Measurements from ENCODE around the gene C1D. TPM values are rescaled to one million over a fixed set of nuclear protein-coding genes. Genes with fewer than 3 reads are reported as not detected.

The C1D gene
- total and polyA plus RNA-seq, 2 of the 4 experiments (the other 2 are of a cell fraction): 2.7 to 14.3 TPM

DNA sequence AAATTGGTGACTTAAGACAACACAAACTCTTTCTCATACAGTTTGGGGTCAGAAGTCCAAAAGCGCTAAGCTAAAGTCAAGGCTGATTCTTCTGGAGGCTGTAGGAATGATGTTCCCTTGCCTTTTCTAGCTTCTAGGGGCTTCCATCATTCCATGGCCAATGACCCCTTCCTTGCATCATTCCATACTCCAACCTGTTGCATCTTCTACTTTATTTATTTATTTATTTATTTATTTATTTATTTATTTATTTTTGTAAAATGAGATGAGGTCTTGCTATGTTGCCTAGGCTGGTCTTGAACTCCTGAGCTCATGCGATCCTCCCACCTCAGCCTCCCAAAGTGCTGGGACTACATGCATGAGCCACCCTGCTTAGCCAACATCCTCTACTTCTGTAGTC, 44.7 kb upstream of the C1D start:
- Histone ChIP-seq H2AK5ac (ENCODE audit: low read depth, low read length) (no peak overlapping the region), H2AK9ac (replicated peaks; ENCODE audit: low read depth, low read length, poor library complexity) (no peak overlapping the region), H3K27me3 (ENCODE audit: control insufficient read depth, insufficient read depth, low read length) (no peaks in the 10 kb centered on the region; the same call in 1 of the 2 replicates), H2BK120ac (ENCODE audit: low read depth, low read length) (no peak overlapping the region), H3K79me1 (ENCODE audit: low read depth in 1 of 2, low read length in 2 of 2) (no peaks in the 10 kb centered on the region), H3K4ac (ENCODE audit: low read depth, low read length) (no peak overlapping the region), H3K4me3 (ENCODE audit: insufficient read depth, low read depth, low read length) (no peak overlapping the region), H2BK15ac (ENCODE audit: low read depth, low read length) (no peak overlapping the region), H4K5ac (ENCODE audit: low read depth, low read length) (no peak overlapping the region), H2BK5ac (ENCODE audit: low read depth, low read length, poor library complexity, severe bottlenecking) (no peak overlapping the region), H3K9ac (ENCODE audit: low read depth, low read length) (no peak overlapping the region), H4K8ac (ENCODE audit: low read depth in 2 of 2, low read length in 2 of 2) (no peak overlapping the region), H2AFZ (replicated peaks; ENCODE audit: low read length, poor library complexity) (no peak overlapping the region), H3K9me1 (ENCODE audit: insufficient read depth, low read length) (no peaks in the 10 kb centered on the region), H3K9me3 (ENCODE audit: control insufficient read depth, insufficient read depth, low read length) (peaks cover 6% of the 10 kb centered on the region; the same call in 1 of the 2 replicates), H3K27ac (ENCODE audit: insufficient read depth, low read length) (no peak overlapping the region), H4K20me1 (ENCODE audit: insufficient read depth, low read length) (no peaks in the 10 kb centered on the region), H3K56ac (ENCODE audit: extremely low read depth, insufficient read depth, low read length) (no peak overlapping the region), H3K4me2 (ENCODE audit: low read depth, low read length) (no peak overlapping the region), H4K91ac (ENCODE audit: insufficient read depth, low read depth, low read length) (no peak overlapping the region), H3K23ac (ENCODE audit: low read depth, low read length) (no peak overlapping the region), H3K4me1 (ENCODE audit: control insufficient read depth, insufficient read depth, low read length) (no peaks in the 10 kb centered on the region), H3K18ac (ENCODE audit: low read depth, low read length) (no peak overlapping the region), H3K36me3 (ENCODE audit: control insufficient read depth, insufficient read depth, low read length) (no peaks in the 10 kb centered on the region), H2BK20ac (ENCODE audit: low read depth, low read length) (no peak overlapping the region), H3K14ac (replicated peaks; ENCODE audit: low read depth, low read length) (no peak overlapping the region)
- dilution Hi-C loops (cut with HindIII; ENCODE audit: low sequenced_read_pairs, unreplicated experiment) (no loop called here), intact Hi-C loops (cut with micrococcal nuclease) (no loop called here), in situ Hi-C loops (cut with MboI; ENCODE audit: low sequenced_read_pairs) (no loop called here)
- no CpG with 5 or more reads among the region's 2 CpGs for WGBS, 2 experiments (ENCODE audit: extremely low coverage in 2 of 2, insufficient read length in 1 of 2)
- DNase-seq (no peak), ATAC-seq (ENCODE audit: low read depth) (no peak)
- no TSS peak for BruUV-seq (replicated peaks)
- TF ChIP-seq CEBPB (IDR thresholded peaks at IDR 0.05; ENCODE audit: low read depth, low read length): no peak
- no peak for TF ChIP-seq SMC3 (IDR thresholded peaks at IDR 0.05; ENCODE audit: low read depth, low read length)
- TF ChIP-seq FOS (IDR thresholded peaks at IDR 0.05; ENCODE audit: low read depth, low read length): no peak
- TF ChIP-seq RCOR1 (IDR thresholded peaks at IDR 0.05; ENCODE audit: insufficient replicate concordance, low read length): no peak
- no peak for TF ChIP-seq POLR2A (IDR thresholded peaks at IDR 0.05; ENCODE audit: low read depth, low read length)
- no peak for TF ChIP-seq MAFK (IDR thresholded peaks at IDR 0.05; ENCODE audit: low read depth, low read length)
- no peak for TF ChIP-seq MXI1 (IDR thresholded peaks at IDR 0.05; ENCODE audit: borderline replicate concordance, low read depth, low read length)
- TF ChIP-seq CTCF (conservative IDR thresholded peaks at IDR 0.05; ENCODE audit: low read depth, low read length): no peak
- TF ChIP-seq NFE2L2 (IDR thresholded peaks at IDR 0.05; ENCODE audit: low read depth, low read length): no peak
- TF ChIP-seq, protein P1, sequence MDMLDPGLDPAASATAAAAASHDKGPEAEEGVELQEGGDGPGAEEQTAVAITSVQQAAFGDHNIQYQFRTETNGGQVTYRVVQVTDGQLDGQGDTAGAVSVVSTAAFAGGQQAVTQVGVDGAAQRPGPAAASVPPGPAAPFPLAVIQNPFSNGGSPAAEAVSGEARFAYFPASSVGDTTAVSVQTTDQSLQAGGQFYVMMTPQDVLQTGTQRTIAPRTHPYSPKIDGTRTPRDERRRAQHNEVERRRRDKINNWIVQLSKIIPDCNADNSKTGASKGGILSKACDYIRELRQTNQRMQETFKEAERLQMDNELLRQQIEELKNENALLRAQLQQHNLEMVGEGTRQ (IDR thresholded peaks at IDR 0.05; ENCODE audit: low read depth, low read length): no peak
- TF ChIP-seq, protein P2, sequence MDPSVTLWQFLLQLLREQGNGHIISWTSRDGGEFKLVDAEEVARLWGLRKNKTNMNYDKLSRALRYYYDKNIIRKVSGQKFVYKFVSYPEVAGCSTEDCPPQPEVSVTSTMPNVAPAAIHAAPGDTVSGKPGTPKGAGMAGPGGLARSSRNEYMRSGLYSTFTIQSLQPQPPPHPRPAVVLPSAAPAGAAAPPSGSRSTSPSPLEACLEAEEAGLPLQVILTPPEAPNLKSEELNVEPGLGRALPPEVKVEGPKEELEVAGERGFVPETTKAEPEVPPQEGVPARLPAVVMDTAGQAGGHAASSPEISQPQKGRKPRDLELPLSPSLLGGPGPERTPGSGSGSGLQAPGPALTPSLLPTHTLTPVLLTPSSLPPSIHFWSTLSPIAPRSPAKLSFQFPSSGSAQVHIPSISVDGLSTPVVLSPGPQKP (IDR thresholded peaks at IDR 0.05; ENCODE audit: borderline replicate concordance, low read depth, low read length): no peak
- TF ChIP-seq RAD21 (IDR thresholded peaks at IDR 0.05; ENCODE audit: low read length): no peak
- no peak for TF ChIP-seq BHLHE40 (IDR thresholded peaks at IDR 0.05; ENCODE audit: low read depth, low read length)
- TF ChIP-seq MAZ (IDR thresholded peaks at IDR 0.05; ENCODE audit: borderline replicate concordance, low read depth, low read length): no peak
- no peak for TF ChIP-seq RFX5 (IDR thresholded peaks at IDR 0.05; ENCODE audit: low read depth, low read length)
- no peak for TF ChIP-seq CHD1 (IDR thresholded peaks at IDR 0.05; ENCODE audit: low read depth, low read length)
- POLR2A ChIA-PET (ENCODE audit: unreplicated experiment): interaction anchor here (0.6 kb wide), 1 partner anchor 338 kb away, joined by 3 read pairs; no protein-coding TSS in a partner anchor
- CTCF ChIA-PET: no interaction called here
